Measurements from ENCODE around the gene THOC6. TPM values are rescaled to one million over a fixed set of nuclear protein-coding genes. Genes with fewer than 3 reads are reported as not detected.

THOC6 gene
- total and polyA plus RNA-seq, 2 donors (not counting 1 experiment from before 2014, with no cell fraction given) = 28.5 to 52.2 TPM

DNA sequence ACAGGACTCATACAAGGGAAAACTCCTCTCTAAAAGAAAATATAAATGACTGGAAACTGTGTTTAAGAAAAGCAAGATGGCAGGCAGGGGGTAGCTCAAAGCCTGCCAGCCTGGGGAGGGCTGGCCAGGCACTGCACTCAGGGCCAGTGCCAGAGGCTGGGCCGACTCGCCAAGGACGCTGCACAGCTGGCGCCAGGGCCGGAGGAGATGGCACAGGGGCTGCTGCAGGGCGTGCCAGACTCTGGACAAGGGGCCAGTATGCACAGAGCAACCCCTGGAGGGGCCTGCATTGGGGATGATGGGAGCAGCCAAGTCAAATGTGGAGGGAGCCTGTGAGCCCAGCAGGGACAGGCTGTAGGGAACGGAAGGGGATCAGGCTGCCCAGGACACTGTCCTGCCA, 47.6 kb upstream of the THOC6 start:
- ChIA-PET CTCF (interaction anchor here (1.9 kb wide), 1 partner anchor 9 kb away, joined by 5 read pairs; no protein-coding TSS in a partner anchor), POLR2A (interaction anchor here (0.5 kb wide), 1 partner anchor 697 kb away, joined by 3 read pairs; no protein-coding TSS in a partner anchor)
- no peak for TF ChIP-seq EZH2 (IDR thresholded peaks at IDR 0.05; ENCODE audit: borderline replicate concordance, insufficient read depth, low read depth, low read length, poor library complexity, severe bottlenecking)
- TF ChIP-seq, protein P1, sequence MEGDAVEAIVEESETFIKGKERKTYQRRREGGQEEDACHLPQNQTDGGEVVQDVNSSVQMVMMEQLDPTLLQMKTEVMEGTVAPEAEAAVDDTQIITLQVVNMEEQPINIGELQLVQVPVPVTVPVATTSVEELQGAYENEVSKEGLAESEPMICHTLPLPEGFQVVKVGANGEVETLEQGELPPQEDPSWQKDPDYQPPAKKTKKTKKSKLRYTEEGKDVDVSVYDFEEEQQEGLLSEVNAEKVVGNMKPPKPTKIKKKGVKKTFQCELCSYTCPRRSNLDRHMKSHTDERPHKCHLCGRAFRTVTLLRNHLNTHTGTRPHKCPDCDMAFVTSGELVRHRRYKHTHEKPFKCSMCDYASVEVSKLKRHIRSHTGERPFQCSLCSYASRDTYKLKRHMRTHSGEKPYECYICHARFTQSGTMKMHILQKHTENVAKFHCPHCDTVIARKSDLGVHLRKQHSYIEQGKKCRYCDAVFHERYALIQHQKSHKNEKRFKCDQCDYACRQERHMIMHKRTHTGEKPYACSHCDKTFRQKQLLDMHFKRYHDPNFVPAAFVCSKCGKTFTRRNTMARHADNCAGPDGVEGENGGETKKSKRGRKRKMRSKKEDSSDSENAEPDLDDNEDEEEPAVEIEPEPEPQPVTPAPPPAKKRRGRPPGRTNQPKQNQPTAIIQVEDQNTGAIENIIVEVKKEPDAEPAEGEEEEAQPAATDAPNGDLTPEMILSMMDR (IDR thresholded peaks at IDR 0.05) = no peak
- Histone ChIP-seq H3K9ac (ENCODE audit: low read length) (no peak overlapping the region), H3K4me1 (ENCODE audit: control insufficient read depth in 2 of 2, insufficient read depth in 2 of 2, low read length in 2 of 2) (peaks cover 10 to 13% of the 10 kb centered on the region in 2 donors), H2AFZ (ENCODE audit: insufficient read depth, low read depth, low read length, poor library complexity, severe bottlenecking) (no peak overlapping the region), H3K27me3 (replicated peaks in 1 of 4; ENCODE audit: control extremely low read depth in 1 of 4, control insufficient read depth in 3 of 4, insufficient read depth in 4 of 4, low read length in 3 of 4) (peaks cover 0 to 10% (median 1%) of the 10 kb centered on the region in 4 experiments), H3K79me2 (ENCODE audit: control insufficient read depth, insufficient read depth, low read length) (peaks cover 6% of the 10 kb centered on the region), H4K20me1 (ENCODE audit: control insufficient read depth, insufficient read depth, low read length, poor library complexity, severe bottlenecking) (peaks cover 5% of the 10 kb centered on the region), H3K27ac (ENCODE audit: low read length in 2 of 2) (no peak overlapping the region), H3K36me3 (replicated peaks in 1 of 2; ENCODE audit: control extremely low read depth in 1 of 2, control insufficient read depth in 1 of 2, extremely low read depth in 1 of 2, insufficient read depth in 2 of 2, low read length in 1 of 2) (no peaks in the 10 kb centered on the region), H3K4me2 (replicated peaks; ENCODE audit: low read depth, low read length, poor library complexity, severe bottlenecking) (no peak overlapping the region), H3K4me3 (ENCODE audit: control extremely low read depth in 1 of 5, extremely low read depth in 1 of 5, insufficient read depth in 1 of 5, low read depth in 2 of 5, low read length in 4 of 5) (no peak overlapping the region), H3K9me3 (ENCODE audit: control extremely low read depth in 1 of 3, control insufficient read depth in 2 of 3, insufficient read depth in 1 of 3, low read length in 2 of 3) (no peaks in the 10 kb centered on the region)
- Mint-ChIP-seq H3K27me3 (peaks cover 4% of the 10 kb centered on the region), H3K4me3 (no peak overlapping the region), H3K4me1 (peaks cover 7% of the 10 kb centered on the region), H3K27ac (no peak overlapping the region), H3K9me3 (ENCODE audit: insufficient read depth) (no peaks in the 10 kb centered on the region)
- 99% methylated on average over 7 of the region's 7 CpGs for WGBS (ENCODE audit: insufficient coverage)
- intact Hi-C loops (cut with micrococcal nuclease) = no loop called here
- ATAC-seq (ENCODE audit: low read depth) (no peak), DNase-seq (no peak)

DNA sequence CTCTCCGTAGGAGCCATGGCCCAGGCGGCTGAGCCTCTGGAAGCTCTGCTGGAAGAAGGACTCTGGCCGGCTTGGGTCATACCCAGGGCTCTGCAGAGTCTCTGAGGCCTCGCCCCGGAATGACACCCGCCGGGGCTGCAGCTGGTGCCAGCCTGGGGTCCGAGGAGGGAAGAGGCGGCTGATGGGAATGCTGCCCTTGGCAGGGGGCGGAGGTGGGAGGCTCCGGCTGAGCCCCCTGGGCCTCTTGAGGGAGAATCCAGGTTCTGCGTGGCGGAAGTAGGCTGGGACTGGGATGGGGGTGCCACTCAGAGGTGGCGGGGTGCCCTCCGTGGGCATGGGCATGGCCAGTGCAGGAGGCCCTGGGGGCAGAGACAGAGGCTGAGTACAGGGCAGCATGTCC, 47.2 kb upstream of the THOC6 start:
- Mint-ChIP-seq H3K9me3 (ENCODE audit: insufficient read depth) (no peaks in the 10 kb centered on the region), H3K27me3 (peaks cover 4% of the 10 kb centered on the region), H3K4me3 (no peak overlapping the region), H3K4me1 (peaks cover 8% of the 10 kb centered on the region), H3K27ac (no peak overlapping the region)
- ATAC-seq (ENCODE audit: low read depth) = no peak
- H3K4me3 ChIP-seq (ENCODE audit: control extremely low read depth in 1 of 5, extremely low read depth in 1 of 5, insufficient read depth in 1 of 5, low read depth in 2 of 5, low read length in 4 of 5) = no peak overlapping the region
- H4K20me1 ChIP-seq (ENCODE audit: control insufficient read depth, insufficient read depth, low read length, poor library complexity, severe bottlenecking) = peaks cover 5% of the 10 kb centered on the region
- no peak overlapping the region for H2AFZ ChIP-seq (ENCODE audit: insufficient read depth, low read depth, low read length, poor library complexity, severe bottlenecking)
- H3K27ac ChIP-seq (ENCODE audit: low read length in 2 of 2) = no peak overlapping the region
- POLR2A ChIA-PET = interaction anchor here (0.5 to 0.6 kb wide), 2 partner anchors 66 to 697 kb away, joined by 3 to 4 read pairs; no protein-coding TSS in a partner anchor
- no peaks in the 10 kb centered on the region for H3K9me3 ChIP-seq (ENCODE audit: control extremely low read depth in 1 of 3, control insufficient read depth in 2 of 3, insufficient read depth in 1 of 3, low read length in 2 of 3)
- CTCF ChIA-PET = interaction anchor here (1.9 kb wide), 1 partner anchor 9 kb away, joined by 5 read pairs; no protein-coding TSS in a partner anchor
- WGBS (ENCODE audit: insufficient coverage) = over 99% methylated on average over 13 of the region's 15 CpGs
- TF ChIP-seq, protein P1 (IDR thresholded peaks at IDR 0.05) = no peak
- no peak for TF ChIP-seq EZH2 (IDR thresholded peaks at IDR 0.05; ENCODE audit: borderline replicate concordance, insufficient read depth, low read depth, low read length, poor library complexity, severe bottlenecking)
- H3K27me3 ChIP-seq (replicated peaks in 1 of 4; ENCODE audit: control extremely low read depth in 1 of 4, control insufficient read depth in 3 of 4, insufficient read depth in 4 of 4, low read length in 3 of 4) = peaks cover 0 to 10% (median 1%) of the 10 kb centered on the region in 4 experiments
- H3K79me2 ChIP-seq (ENCODE audit: control insufficient read depth, insufficient read depth, low read length) = peaks cover 6% of the 10 kb centered on the region
- DNase-seq = no peak
- peaks cover 10 to 17% of the 10 kb centered on the region in 2 donors for H3K4me1 ChIP-seq (ENCODE audit: control insufficient read depth in 2 of 2, insufficient read depth in 2 of 2, low read length in 2 of 2)
- intact Hi-C loops (cut with micrococcal nuclease) = no loop called here
- H3K4me2 ChIP-seq (replicated peaks; ENCODE audit: low read depth, low read length, poor library complexity, severe bottlenecking) = no peak overlapping the region
- no peaks in the 10 kb centered on the region for H3K36me3 ChIP-seq (replicated peaks in 1 of 2; ENCODE audit: control extremely low read depth in 1 of 2, control insufficient read depth in 1 of 2, extremely low read depth in 1 of 2, insufficient read depth in 2 of 2, low read length in 1 of 2)
- H3K9ac ChIP-seq (ENCODE audit: low read length) = no peak overlapping the region

Measured in B cell (primary cell).